NCI-H226 (cell line): ENCODE results near the gene PRKN.

Experiments
- DNase-seq: peaks from one replicate; pipeline ENCODE4 v3.0.0-alpha.2; 2015

PRKN gene

DNA sequence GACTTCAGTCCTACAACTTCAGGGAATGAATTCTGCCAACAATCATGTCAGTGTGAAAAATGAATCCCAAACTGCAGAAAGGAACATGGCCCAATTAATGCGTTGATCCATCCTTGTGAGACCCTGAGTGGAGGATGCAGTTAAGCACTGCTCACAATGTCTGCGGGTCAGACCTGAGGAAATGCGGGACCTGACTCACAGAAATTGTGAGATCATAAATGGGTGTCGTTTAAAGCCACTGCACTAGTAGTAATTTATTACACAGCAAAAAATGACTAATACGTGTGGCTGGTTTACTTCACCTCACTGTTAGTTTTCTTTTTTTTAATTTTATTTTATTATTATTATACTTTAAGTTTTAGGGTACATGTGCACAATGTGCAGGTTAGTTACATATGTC lies 505.0 kb downstream of the PRKN start:
- DNase-seq, result no peak

DNA sequence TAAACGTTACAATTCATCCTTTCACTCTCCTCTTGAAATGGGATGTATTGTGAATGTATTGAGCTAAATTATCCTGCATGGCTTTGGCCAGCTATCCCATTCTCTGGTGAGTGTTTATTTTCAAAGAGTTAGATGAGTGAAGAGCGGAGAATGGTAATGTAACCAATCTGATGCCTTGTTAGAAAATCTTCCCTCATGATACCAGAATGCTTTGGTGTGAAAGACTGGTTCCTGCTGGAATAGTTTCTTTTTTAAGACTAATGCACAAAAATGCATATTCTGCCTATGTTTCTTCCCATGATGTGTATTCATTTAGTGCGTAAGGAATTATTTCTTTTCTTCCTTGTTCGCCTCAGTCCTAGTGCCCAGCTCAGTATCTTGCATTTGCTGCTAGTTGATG lies 506.7 kb downstream of the PRKN start:
- DNase-seq, result no peak

DNA sequence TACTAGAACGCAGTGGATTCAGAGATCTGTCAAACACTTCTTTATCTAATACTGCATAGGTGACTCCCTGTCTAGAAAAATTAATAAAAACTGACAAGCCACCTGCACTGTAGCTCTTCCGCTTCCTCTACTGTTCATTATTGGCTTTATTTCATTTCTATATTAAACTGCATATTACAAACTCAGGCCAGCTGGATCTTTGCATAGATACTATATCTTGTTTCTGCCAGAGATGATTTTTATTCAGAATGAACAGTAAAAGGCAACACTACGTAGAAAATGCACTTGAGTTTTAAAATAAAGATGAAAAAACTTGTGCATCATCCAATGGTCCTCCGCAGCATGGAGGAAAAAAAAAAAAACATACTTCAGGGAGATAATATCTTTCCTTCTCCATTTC lies 508.3 kb downstream of the PRKN start:
- DNase-seq, result no peak

DNA sequence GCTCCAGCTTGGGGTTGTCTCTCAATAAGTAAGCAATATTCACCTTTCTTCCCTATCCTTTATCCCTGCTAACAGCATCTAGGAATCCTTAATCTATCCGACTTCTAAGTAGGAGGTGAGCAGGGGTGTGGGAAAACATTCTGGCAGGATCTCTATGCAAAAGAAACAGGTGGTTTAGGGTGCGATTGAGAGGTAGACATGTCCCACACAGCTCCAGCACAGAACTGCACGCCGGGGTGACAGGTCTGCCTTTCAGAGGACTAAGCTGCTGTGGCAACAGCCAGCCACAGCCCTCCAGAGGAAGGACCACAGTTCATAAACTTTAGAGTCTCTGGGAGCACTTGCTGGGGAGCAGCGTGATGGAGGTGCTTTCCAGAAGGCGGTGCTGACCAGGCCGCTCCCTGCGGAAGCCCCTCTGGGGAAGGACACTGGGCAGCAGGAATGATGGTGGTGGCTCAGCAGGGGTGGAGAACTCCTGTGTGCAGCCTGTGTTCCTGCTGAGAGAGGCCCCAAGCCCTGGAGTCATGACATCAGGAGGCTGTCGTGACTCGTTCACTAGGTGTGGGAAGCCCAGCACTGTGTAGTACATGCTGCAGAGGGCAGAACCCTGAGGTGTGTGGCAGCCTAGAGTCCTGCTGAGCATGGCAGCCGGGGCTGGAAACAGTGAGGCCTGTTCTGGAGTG lies 509.6 kb downstream of the PRKN start:
- no peak for DNase-seq

DNA sequence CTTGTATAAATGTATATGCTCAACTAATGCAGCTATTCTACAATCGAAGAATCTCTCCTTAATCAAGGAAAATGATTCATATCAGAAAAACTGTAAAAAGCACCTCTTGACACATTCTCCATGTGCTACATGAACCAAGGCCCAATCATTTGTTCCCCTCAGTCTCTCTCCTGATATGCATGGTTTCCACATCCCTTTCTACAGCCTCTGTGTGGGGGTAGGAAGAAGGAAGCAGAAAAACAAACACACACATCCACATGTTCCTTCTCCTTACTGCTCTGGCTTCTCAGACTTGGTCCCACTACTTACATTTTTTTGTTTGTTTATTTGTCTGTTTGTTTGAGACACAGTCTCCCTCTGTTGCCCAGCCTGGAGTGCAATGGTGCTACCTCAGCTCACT lies 510.5 kb downstream of the PRKN start:
- no peak for DNase-seq

DNA sequence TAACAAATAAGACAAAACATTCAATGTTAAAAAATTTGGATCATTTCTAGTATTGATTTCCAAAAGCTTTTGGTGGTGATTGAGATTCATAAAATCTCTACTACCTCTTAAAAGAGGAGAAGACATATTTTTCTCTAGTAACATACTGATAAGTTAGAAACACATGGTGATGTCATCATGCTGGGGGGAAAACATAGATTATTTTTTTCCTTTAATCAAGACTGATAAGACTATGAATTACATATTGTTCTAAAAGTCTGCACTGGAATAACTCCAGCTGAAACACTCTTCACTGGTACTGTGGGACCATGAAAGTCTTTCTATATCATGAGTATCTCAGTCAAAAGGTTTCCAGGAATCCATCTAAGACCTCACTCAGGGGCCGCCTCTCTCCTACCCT lies 515.8 kb downstream of the PRKN start:
- DNase-seq, result no peak

DNA sequence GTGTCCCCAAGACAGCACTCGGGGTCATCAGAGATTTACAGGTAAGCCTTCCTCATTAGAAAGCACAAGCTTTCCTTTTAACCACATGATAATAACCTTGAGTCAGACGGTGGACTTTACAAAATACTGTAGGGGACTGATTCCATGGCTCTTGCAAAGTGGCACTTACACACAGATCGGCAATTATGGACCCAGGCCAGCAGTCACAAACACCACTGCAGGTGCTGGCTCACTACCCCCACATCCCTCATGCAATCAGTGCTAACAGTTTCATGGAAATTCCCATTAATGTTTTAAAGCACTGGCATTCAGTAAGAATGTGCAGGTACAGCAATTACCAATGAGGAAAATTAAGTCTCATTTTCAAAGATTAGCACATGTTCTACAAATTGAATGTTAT lies 516.5 kb downstream of the PRKN start:
- DNase-seq, result no peak

DNA sequence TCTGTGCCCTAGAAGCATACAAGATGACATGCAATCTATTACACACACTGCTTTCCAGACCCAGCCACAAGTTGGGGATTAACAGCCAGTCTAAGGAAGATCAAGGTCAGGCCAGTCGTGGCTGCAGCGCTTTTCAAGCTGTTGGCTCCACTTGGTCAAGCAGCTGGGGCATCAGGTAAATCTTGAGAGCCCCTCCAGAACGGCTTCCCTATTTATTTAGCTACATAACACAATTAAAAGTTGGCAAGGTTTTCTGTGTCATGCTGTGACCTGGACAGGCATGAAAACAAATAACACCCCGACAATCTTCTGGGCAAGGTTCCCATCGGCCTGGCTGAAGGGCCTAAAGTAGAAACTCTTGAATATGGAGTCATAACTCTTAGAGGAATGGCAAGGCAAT lies 524.3 kb downstream of the PRKN start:
- no peak for DNase-seq

DNA sequence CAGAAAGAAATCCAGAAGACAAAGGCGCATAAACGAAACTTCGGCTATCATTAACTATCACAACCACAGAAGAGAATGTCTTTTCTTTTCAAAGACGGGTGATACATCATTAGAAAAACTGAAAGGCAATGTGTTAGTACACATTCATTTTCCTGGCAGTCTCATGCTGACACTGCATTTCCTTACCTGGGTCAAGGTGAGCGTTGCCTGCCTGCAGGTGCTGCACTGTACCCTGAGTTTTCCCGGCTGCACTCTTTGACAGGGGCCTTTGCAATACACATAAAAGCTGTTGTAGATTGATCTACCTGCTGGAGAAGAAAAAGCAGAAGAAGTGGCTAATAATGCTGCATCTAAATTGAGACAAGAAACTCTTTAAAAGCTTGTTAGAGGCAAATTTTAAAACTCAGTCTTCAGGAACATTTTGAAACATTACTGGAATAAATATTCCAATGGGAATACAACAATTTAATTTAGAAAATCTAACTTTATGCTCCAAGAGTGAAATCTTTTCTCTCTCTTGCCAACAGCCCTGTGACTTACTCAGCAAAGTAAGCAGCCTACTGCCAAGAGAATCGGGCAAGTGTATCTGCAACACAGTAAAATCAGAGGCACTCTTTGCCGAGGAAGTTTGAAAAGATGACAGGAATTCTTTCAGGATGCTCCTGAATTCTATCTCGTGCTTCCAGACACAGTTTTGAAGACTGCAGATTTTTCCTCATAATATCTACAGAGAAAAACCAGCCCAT lies 526.4 kb downstream of the PRKN start:
- no peak for DNase-seq

DNA sequence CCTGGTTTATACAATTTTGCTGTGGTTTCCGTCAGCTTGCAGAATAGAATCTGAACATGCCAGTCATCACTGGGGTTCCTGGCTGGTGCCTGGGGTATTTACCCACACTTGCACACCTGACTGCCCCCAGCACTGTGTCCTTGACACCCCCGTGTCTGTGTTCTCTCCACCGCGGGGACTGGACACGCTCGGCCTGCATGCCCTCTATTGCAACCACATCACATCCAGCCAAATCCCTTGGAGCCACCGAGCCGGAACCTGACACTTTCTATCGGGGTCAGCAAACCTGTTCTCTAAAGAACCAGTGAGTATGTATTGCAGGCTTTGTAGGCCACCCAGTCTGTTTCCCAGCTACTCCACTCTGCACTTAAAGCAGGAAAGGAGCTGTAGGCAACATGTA lies 527.5 kb downstream of the PRKN start:
- DNase-seq, result no peak

DNA sequence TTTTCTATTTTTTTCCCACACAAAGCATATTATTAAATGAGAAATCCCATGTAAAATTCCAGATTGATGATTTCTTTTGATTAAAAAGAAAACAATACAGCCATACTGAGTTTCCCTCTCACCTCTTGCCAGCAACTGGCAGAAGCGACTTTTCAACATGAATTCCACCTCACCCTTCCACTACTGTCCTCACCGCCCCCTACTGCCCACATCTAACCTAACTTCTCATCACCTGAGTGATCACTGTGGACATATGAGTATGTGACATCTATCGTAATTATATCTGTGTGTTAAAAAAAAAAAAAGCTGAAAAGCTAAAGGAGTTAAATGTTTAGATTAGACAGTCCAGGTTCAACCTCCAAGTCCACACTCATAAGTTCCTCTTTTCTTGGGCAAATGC lies 528.6 kb downstream of the PRKN start:
- no peak for DNase-seq

DNA sequence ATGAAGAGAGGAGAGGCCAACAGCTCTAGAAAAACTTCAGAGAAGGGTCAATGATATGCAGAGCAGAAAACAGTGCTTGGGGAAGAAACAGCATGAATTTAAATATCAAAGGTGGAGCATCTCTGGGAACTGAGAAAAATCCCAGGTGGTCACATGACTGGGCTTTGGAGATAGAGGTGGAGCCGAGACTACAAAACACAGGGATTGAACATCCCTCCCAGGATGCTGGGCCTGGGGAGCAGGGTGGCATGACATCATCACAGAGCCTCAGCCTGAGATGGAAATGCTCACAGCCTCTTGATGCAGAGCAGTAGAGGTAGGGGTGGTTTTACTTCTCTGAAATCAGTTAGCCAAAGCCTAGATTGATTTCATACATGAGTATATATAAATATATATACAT lies 529.5 kb downstream of the PRKN start:
- no peak for DNase-seq

DNA sequence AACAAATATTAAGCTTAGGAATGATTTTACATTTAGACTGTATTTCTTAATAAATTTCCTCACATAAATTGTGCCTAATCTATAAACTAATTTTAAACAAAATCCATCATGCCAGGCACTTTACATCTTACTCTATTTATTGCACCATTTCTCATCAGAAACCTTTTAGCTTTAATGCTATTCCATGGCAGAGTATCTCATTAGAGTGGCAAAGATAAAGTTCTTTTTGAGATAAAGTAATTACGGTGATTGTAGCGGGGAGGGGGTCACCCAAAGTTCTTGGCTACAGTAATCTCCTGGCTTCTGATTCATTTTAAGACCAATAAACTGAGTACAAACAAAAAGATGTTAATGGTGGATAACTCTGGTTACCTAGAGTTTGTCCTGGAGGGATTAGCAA lies 532.1 kb downstream of the PRKN start:
- DNase-seq, result no peak

DNA sequence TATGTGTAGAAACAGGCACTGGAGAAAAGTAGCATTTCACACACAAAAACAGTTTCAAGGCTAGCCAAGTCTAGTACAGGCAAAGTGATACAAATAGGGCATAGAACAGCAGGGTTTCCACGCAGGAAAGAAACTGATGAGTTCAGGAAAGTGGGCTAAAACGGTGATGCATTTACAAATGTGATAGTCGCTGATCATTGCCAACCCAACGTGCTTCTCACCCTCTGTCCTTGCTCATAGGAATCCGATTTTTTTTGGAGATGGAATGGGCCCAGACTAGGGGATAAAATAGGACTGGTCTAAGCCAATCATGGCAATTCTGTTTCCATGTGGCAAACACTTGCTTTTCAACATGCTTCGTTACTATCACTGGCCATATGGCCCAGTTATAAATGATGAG lies 536.6 kb downstream of the PRKN start:
- DNase-seq, result no peak

DNA sequence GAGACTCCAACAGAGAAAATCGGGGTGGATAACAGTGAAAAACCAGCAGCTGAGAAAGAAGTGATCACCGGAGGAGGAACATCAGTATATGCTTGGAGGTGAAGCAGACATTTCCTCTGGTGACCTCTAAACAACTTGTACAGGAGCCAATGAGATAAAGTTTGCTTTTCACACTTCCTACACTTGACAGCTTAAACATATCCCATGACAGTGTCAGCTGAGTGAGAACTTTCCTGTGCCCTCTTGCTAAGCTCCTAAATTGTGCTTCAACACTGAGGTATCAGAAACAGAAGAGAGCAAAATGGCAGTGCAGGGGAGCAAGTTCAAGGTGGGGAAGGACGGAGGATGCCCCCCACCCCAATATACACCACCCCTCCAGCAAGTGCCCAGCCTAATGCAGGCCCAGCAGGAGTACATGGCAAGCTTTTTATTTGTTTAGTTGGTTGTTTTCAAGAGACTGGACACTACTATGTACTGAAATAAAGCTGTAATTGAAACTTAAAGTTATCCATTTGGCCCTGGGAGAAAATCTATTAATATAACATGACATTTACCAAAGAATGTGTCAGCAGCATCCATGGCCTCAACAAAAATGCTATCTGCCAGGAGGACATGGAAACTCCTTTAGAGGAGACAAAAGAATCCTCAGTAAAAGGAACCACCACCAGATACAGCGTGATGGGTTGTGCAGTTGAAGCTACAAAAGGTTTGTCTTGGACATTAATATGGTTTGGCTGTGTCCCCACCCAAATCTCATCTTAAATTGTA lies 540.2 kb downstream of the PRKN start:
- no peak for DNase-seq

DNA sequence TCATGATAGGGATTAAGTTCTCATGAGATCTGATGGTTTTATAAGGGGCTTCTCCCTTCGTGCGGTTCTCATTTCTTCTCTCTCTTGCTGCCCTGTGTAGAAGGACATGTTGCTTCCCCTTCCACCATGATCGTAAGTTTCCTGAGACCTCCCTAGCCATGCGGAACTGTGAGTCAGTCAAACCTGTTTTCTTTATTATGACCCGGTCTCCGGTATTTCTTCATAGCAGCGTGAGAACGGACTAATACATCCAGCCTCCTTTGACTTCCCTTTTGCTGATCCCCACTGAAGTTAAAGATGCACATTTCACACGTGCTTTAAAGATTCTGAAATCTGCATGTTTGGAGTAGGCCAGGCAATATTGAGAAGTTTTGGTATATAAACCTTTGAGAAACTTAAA lies 543.1 kb downstream of the PRKN start:
- DNase-seq, result no peak

DNA sequence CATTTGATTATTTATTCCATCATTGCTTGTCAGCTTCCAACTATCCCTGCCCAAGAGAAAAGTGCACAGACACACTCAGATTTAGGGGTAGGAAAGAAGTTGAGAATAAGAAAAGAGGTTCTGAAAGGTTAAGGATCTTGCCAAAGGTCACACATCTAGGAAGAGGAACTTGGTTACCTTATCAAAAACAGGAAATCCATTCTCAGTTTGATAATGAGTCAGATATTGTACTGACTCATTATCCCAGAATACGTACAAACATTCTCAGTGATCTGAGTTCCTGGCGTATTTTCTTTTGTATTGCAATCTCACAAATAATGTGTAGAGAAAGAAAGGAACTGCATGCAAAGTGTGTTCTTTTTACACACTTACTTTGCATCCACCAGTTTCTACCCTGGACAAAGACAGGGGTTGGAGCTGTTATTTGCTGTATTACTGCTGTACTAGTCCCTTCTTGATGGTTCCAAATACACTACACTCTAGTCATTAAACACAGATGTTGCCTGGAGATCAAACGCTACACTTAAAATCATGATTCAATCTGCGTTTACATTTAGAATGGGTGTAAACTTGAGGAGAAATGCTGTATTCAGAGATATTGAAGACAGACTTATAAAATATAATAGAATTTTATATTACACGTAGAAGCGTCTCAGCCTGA lies 545.7 kb downstream of the PRKN start:
- DNase-seq, result no peak

DNA sequence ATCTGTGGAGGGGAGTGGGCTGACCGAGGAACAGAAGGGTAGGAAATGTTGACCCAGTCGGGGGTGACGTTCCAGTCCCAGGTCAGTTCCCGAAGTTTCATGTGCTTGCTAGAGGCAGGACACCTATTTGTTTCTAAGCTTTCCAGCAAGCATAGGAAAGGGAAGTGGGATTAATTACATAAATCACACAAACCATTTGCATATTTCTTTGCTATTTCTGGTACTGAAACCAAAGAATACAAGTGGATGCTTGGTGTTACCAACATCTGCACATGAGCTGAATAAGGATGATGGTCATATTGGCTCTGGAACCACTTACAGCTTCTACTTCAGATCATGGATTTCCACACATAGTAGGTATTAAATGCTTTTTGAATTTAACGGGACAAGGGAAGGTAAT lies 546.5 kb downstream of the PRKN start:
- no peak for DNase-seq

DNA sequence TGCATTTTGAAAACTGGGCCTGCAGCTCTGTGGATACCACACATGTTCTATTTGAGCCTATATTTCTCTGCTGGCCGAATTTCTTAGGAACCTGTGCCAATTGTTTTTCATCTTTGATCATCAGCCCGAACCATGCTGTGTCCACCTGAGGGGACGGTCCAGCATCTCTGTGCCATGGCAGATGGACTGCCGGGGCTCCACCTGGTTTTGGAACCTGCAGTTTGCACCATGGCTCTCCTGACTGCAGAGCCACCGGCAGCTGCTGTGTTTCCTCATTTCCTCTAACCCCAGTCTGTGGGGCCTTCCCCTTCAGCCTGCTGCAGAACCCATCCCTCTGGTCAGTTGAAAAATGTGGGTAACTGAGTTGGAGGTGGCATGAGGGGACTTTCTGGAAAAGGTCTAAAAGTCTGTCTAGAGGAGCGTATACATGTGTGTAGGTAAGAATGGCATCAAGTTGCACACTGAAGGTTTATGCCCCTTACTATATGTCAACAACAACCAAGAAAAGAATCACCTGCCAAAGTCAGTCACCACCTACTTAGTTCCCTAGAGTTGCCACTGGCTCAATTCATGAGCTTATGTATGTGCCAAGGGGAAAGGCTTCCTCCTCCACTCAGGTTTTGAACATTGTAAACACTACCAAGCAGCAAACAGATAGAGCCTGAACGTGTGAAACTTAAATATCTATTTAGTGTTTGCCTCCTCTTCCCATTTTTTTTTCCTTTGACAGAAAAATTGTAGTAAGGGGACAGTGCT lies 548.2 kb downstream of the PRKN start:
- no peak for DNase-seq

DNA sequence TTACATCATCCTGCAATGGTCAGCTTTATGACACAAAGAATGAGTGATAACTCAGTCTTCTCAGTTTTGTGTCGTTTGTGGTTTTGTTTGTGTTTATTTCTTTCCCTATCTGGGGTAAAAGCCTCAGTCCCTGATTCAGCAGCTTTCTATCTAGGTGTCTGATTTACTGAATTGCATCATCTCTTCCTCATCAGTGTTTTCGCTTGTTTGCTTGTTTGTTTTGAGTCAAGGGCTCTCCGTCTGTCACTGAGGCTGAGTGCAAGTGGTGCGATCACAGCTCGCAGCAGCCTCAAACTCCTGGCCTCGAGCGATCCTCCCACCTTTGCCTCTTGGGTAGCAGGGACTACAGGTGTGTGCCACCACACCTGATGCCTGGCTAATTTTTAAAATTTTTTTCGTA lies 548.9 kb downstream of the PRKN start:
- DNase-seq, result no peak

DNA sequence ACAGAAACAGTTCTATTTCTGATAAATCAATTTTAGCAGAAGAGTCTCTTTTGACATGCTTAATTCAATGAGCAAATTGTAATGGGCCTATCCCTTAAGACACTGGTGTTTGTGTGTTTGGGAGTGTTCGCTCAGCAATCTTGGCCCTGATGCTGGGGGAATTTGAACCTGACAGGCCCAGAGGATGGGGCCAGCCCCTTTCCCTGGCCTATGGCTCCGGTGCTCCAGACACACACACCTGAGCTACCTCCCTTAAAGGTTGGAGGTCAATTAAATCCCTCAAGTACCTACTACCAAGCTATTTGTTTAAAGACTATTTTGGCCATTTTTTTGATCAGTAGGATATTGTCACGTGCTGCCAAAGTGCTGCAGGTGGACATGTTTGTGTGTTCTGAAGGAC lies 549.3 kb downstream of the PRKN start:
- no peak for DNase-seq

DNA sequence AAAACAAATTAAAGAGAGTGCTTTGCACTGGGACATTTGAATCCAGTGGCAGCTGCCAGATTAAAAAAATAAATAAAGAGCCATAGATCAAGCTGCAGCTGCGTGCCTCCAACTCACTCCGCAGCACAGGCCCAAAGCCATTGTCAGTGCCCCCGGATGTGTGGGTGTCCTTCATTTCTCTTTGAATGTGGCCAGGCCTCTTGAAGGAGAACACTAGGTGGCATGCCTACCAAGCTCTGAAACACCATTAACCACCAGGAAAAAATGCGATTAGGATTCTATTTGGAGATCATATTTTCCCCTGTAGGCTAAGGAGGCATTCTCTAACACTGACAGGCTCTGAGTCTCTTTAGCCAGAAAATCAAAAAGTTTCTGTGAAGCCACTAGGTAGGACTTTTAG lies 549.8 kb downstream of the PRKN start:
- no peak for DNase-seq

DNA sequence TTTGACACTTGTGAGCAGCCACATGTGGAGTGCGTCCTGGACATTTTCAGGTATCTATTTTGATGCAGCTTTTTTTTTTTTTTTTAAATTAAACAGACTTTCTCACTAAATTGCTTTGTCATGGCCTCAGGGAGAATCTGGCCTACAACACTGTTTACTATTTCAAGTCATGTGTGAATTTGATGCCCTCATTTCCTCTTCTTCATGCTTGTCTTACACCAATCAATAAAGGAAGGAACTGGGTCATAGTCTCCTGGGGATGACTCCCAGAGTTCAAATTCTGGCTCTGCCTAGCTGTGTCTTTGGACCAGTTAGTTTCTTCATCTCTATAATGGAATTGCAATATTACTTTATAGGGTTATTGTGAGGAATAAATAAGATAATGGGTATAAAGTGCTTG lies 554.1 kb downstream of the PRKN start:
- DNase-seq, result no peak
